ENCODE results near the gene ABTB1.

ABTB1 gene

DNA sequence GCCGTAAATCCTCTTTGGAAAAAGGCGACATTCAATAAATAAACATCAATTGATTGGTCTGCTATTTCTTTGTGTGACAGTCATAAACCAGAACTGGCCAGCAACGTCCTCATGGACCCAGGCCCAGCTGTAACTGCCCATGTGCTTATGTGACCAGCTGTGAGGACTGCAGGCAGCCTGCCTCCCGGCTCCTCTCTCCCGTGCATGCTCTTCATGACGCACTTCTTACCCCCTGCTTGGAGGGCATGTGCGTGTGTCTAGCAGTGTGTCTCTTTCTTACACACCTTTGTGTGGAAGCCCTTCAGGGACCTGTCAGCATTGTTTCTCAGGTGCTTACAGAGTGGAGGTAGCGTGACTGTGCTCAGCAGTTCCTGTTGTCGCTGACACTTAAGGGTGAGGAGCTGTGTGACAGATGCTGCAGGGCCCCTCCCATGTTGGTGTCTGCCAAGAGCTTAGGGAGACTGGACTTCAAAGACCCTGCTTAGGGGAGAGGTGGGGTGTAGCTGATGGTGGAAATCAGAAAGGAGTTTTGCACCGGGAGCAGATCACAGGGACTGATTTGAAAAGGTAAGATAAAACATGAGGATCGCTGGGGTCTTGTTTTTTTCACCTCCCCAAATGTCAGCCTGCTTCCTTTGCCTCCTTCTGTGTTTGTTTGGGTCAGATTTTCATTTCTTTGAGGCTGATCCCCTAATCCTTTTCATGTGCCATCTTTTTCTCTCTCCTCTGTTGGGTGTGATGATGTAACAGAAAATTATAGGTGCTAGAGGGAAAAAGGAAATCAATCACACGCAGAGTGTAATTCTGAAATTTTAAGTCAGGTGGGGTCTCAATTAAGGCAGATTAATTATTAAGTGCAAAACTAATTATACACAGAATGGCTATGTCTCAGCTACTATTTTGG lies 41.7 kb upstream of the ABTB1 start (continued):
- TF ChIP-seq, protein P1, sequence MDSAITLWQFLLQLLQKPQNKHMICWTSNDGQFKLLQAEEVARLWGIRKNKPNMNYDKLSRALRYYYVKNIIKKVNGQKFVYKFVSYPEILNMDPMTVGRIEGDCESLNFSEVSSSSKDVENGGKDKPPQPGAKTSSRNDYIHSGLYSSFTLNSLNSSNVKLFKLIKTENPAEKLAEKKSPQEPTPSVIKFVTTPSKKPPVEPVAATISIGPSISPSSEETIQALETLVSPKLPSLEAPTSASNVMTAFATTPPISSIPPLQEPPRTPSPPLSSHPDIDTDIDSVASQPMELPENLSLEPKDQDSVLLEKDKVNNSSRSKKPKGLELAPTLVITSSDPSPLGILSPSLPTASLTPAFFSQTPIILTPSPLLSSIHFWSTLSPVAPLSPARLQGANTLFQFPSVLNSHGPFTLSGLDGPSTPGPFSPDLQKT (IDR thresholded peaks at IDR 0.05; ENCODE audit: borderline replicate concordance, low read depth, low read length): no peak
- no peak for TF ChIP-seq ZBTB21 (tag by site-specific recombination; IDR thresholded peaks at IDR 0.05)

DNA sequence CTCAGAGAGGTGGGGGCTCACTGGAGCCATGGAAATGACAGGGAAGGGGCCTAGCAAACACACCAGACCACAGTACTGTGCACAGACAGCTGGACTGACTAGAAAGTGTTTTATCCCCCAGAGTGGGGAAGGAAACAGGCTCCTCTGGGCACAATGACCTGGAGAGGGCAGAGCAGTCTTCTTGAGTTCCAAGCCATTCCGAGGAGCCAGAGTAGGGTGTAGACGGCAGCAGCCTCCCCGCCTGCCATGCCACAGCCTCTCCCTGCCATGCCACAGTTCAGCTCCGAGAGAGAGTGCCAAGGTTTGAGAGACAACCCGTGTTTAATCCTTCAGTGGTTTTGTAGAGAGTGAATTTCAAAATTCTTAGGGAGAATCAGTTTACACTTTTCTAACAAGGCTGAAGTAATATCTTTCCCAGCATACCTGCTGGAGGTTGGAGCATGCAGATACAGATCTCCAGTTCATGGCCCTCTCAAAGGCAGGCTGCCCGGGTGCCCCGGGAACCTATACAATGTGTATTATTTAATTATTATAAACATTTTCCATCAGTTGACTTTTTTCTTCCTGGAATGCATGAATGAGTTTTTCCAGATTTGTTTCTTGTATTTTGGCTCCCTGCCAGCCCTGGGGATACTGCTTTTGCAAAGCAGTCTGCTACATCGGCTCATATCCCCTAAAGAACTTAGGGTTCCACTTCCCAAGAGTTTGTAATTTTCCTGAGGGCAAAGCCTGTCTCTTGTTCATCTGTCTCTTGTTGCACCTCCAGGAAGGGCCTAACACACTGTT lies 40.5 kb upstream of the ABTB1 start:
- H3K4me3 ChIP-seq (ENCODE audit: low read depth, low read length): no peak overlapping the region
- H3K27ac ChIP-seq (ENCODE audit: extremely low read depth, low read depth, low read length): no peak overlapping the region
- ChIA-PET CTCF (no interaction called here), POLR2A (no interaction called here)
- no peaks in the 10 kb centered on the region for H3K9me3 ChIP-seq (ENCODE audit: control insufficient read depth, insufficient read depth, low read depth, low read length)
- no peaks in the 10 kb centered on the region; the same call in 1 of the 2 replicates for H3K4me1 ChIP-seq (ENCODE audit: control insufficient read depth, insufficient read depth, low read length)
- TF ChIP-seq MYNN (tag by site-specific recombination; IDR thresholded peaks at IDR 0.05; ENCODE audit: borderline replicate concordance): no peak
- TF ChIP-seq ZNF548 (tag by site-specific recombination; IDR thresholded peaks at IDR 0.05): no peak
- no peak for TF ChIP-seq ZSCAN30 (tag by site-specific recombination; IDR thresholded peaks at IDR 0.05)
- TF ChIP-seq ZNF629 (tag by site-specific recombination; IDR thresholded peaks at IDR 0.05): no peak
- no peak for TF ChIP-seq ZNF133 (tag by site-specific recombination; IDR thresholded peaks at IDR 0.05)
- no peak for TF ChIP-seq ZNF529 (tag by site-specific recombination; IDR thresholded peaks at IDR 0.05; ENCODE audit: insufficient replicate concordance)
- TF ChIP-seq, protein P1 (IDR thresholded peaks at IDR 0.05; ENCODE audit: borderline replicate concordance, low read depth, low read length): no peak
- no peak for TF ChIP-seq ZFP37 (tag by site-specific recombination; IDR thresholded peaks at IDR 0.05)
- TF ChIP-seq, protein P2, sequence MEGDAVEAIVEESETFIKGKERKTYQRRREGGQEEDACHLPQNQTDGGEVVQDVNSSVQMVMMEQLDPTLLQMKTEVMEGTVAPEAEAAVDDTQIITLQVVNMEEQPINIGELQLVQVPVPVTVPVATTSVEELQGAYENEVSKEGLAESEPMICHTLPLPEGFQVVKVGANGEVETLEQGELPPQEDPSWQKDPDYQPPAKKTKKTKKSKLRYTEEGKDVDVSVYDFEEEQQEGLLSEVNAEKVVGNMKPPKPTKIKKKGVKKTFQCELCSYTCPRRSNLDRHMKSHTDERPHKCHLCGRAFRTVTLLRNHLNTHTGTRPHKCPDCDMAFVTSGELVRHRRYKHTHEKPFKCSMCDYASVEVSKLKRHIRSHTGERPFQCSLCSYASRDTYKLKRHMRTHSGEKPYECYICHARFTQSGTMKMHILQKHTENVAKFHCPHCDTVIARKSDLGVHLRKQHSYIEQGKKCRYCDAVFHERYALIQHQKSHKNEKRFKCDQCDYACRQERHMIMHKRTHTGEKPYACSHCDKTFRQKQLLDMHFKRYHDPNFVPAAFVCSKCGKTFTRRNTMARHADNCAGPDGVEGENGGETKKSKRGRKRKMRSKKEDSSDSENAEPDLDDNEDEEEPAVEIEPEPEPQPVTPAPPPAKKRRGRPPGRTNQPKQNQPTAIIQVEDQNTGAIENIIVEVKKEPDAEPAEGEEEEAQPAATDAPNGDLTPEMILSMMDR (tag by site-specific recombination; IDR thresholded peaks at IDR 0.05): no peak
- no peak for TF ChIP-seq EGR2 (tag by site-specific recombination; IDR thresholded peaks at IDR 0.05; ENCODE audit: low read depth)
- TF ChIP-seq ZNF670 (tag by site-specific recombination; IDR thresholded peaks at IDR 0.05; ENCODE audit: low read depth): no peak
- TF ChIP-seq HOXC10 (CRISPR knock-in tag; IDR thresholded peaks at IDR 0.05): no peak
- no peak for TF ChIP-seq ZFP3 (tag by site-specific recombination; IDR thresholded peaks at IDR 0.05; ENCODE audit: low read depth)
- no peak for TF ChIP-seq ZBTB1 (tag by site-specific recombination; IDR thresholded peaks at IDR 0.05)
- TF ChIP-seq, protein P3, sequence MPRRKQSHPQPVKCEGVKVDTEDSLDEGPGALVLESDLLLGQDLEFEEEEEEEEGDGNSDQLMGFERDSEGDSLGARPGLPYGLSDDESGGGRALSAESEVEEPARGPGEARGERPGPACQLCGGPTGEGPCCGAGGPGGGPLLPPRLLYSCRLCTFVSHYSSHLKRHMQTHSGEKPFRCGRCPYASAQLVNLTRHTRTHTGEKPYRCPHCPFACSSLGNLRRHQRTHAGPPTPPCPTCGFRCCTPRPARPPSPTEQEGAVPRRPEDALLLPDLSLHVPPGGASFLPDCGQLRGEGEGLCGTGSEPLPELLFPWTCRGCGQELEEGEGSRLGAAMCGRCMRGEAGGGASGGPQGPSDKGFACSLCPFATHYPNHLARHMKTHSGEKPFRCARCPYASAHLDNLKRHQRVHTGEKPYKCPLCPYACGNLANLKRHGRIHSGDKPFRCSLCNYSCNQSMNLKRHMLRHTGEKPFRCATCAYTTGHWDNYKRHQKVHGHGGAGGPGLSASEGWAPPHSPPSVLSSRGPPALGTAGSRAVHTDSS (tag by site-specific recombination; IDR thresholded peaks at IDR 0.05): no peak
- TF ChIP-seq ZNF521 (tag by site-specific recombination; IDR thresholded peaks at IDR 0.05): no peak
- no peak for TF ChIP-seq SP7 (tag by site-specific recombination; IDR thresholded peaks at IDR 0.05)
- no peak for TF ChIP-seq ZNF239 (tag by site-specific recombination; IDR thresholded peaks at IDR 0.05)
- TF ChIP-seq, protein P4, sequence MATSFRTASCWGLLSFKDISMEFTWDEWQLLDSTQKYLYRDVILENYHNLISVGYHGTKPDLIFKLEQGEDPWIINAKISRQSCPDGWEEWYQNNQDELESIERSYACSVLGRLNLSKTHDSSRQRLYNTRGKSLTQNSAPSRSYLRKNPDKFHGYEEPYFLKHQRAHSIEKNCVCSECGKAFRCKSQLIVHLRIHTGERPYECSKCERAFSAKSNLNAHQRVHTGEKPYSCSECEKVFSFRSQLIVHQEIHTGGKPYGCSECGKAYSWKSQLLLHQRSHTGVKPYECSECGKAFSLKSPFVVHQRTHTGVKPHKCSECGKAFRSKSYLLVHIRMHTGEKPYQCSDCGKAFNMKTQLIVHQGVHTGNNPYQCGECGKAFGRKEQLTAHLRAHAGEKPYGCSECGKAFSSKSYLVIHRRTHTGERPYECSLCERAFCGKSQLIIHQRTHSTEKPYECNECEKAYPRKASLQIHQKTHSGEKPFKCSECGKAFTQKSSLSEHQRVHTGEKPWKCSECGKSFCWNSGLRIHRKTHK (tag by site-specific recombination; IDR thresholded peaks at IDR 0.05): no peak
- no peak for TF ChIP-seq ZNF623 (tag by site-specific recombination; IDR thresholded peaks at IDR 0.05)
- no peaks in the 10 kb centered on the region for H3K36me3 ChIP-seq (ENCODE audit: control insufficient read depth in 2 of 2, insufficient read depth in 1 of 2, low read length in 2 of 2)

Data from HEK293 (cell line).